NB4 (cell line): ENCODE measurements around the gene TAF3.

Experiments
- CTCF ChIP-seq: IDR thresholded peaks from one replicate; pipeline ENCODE4 v1.5.1; 2012; ENCODE audit warnings: low read depth, low read length
- POLR2A ChIP-seq: IDR thresholded peaks from 2 replicates; pipeline ENCODE4 v1.6.1; 2011; ENCODE audit warnings: mild to moderate bottlenecking; ENCODE audit not compliant: insufficient read length; ENCODE audit errors: extremely low read depth

GRCh38 chr10:8052341-8052955, 234.1 kb downstream of the TAF3 start:
- no peak for TF ChIP-seq CTCF
- no peak for TF ChIP-seq POLR2A
